HepG2 (cell line): ENCODE data around the gene TENM3. TPM values are rescaled to one million over a fixed set of nuclear protein-coding genes. Genes with fewer than 3 reads are reported as not detected.

Source experiments
- ATAC-seq: fragments of 200-7000 bp; cut with Tn5 transposase; 3 replicates; pipeline ENCODE4 v1.9.1; 2020; ENCODE audit warnings: mild to moderate bottlenecking, moderate library complexity
- BruUV-seq: library from RNA; stranded (reverse); fragments of 400-500 nt; replicated peaks from 2 replicates; lab custom pipeline; 2021; lab: Mats Ljungman, UMichigan
- CTCF ChIA-PET: fragments of 300-600 bp; formaldehyde crosslinking; extraction: SDS; loops from one replicate; lab custom pipeline; 2021; ENCODE audit warnings: low total read pairs, inconsistent platforms, low intra/inter-chr PET ratio; lab: Yijun Ruan, JAX
- POLR2A ChIA-PET: fragments of 350-600 bp; sonication (Branson Sonifier 250); formaldehyde crosslinking; loops from one replicate; lab custom pipeline; 2020; ENCODE audit warnings: antibody characterized with exemption, inconsistent platforms; lab: Yijun Ruan, JAX
- DNase-seq: peaks from one replicate; pipeline ENCODE4 v3.0.0-alpha.2; 2015; ENCODE audit warnings: low spot score
- FAIRE-seq: peaks from 3 replicates; lab custom pipeline; 2011; peaks lifted over from hg19 to GRCh38; lab: Jason Lieb, UNC
- H2AFZ ChIP-seq: one replicate; pipeline ENCODE4 v1.6.1; 2011; ENCODE audit warnings: low read length, inconsistent platforms
- H3K27ac ChIP-seq: fragments of 300-600 bp; 3 replicates; pipeline ENCODE4 v1.8.0; 2011; ENCODE audit warnings: mixed run types, mild to moderate bottlenecking, mixed read lengths, low read length, inconsistent platforms; ENCODE audit not compliant: insufficient read depth; ENCODE audit errors: extremely low read length
- H3K27me3 ChIP-seq, 2 experiments: fragments of 200-600 bp in 1 of 2; 2 replicates in 1 of 2; 3 replicates in 1 of 2; pipeline versions ENCODE4 v1.6.0 to v1.8.0; 2011; ENCODE audit warnings: low read length in 2 of 2, mild to moderate bottlenecking in 2 of 2, moderate library complexity in 2 of 2, inconsistent platforms in 1 of 2; ENCODE audit not compliant: insufficient read depth in 2 of 2, control insufficient read depth in 1 of 2
- H3K36me3 ChIP-seq, 2 experiments: fragments of 200-600 bp in 1 of 2; replicated peaks in 1 of 2; 2 replicates in 1 of 2; 3 replicates in 1 of 2; pipeline versions ENCODE4 v1.5.1 to v1.8.0; 2011; ENCODE audit warnings: low read length in 2 of 2, inconsistent platforms in 1 of 2; ENCODE audit not compliant: insufficient read depth in 2 of 2, control insufficient read depth in 1 of 2
- H3K4me1 ChIP-seq: 2 replicates; pipeline ENCODE4 v1.5.1; 2012; ENCODE audit warnings: low read length, inconsistent platforms; ENCODE audit not compliant: insufficient read depth
- H3K4me2 ChIP-seq: 2 replicates; pipeline ENCODE4 v1.6.0; 2011; ENCODE audit warnings: low read depth, low read length, inconsistent platforms
- H3K4me3 ChIP-seq, 3 experiments: fragments of 200-600 bp in 1 of 3; sonication (generic), shearing (Covaris generic) in 1 of 3; replicated peaks in 1 of 3; 2 replicates each; pipeline ENCODE4 v1.5.1; 2011 to 2016; ENCODE audit warnings: low read length in 3 of 3, inconsistent platforms in 2 of 3, low read depth in 2 of 3, mild to moderate bottlenecking in 2 of 3, control low read depth in 1 of 3, mixed read lengths in 1 of 3; ENCODE audit not compliant: insufficient read depth in 1 of 3
- H3K79me2 ChIP-seq: one replicate; pipeline ENCODE4 v1.6.1; 2011; ENCODE audit warnings: low read length, inconsistent platforms; ENCODE audit not compliant: insufficient read depth
- H3K9ac ChIP-seq: 2 replicates; pipeline ENCODE4 v1.6.0; 2011; ENCODE audit warnings: mild to moderate bottlenecking, low read depth, low read length, inconsistent platforms; ENCODE audit not compliant: insufficient read depth
- H3K9me3 ChIP-seq: 2 replicates; pipeline ENCODE4 v1.5.1; 2012; ENCODE audit warnings: mild to moderate bottlenecking, low read length
- H4K20me1 ChIP-seq: 2 replicates; pipeline ENCODE4 v1.6.0; 2011; ENCODE audit warnings: inconsistent platforms, mild to moderate bottlenecking, low read length, moderate library complexity; ENCODE audit not compliant: insufficient read depth
- CENPX ChIP-seq: sonication (generic); formaldehyde crosslinking; IDR thresholded peaks from 2 replicates; pipeline ENCODE4 v1.9.0; 2021; ENCODE audit warnings: mild to moderate bottlenecking, missing genetic modification reagents, moderate library complexity
- DNMT3B ChIP-seq: conservative IDR thresholded peaks from 2 replicates; pipeline ENCODE4 v1.6.1; 2016; ENCODE audit warnings: missing biosample characterization, control low read depth
- FOXC1 ChIP-seq: sonication (generic); formaldehyde crosslinking; IDR thresholded peaks from 2 replicates; pipeline ENCODE4 v1.8.0; 2022; ENCODE audit warnings: mild to moderate bottlenecking, missing genetic modification reagents, borderline replicate concordance
- HNRNPUL1 ChIP-seq: fragments of 200-400 bp; formaldehyde crosslinking; IDR thresholded peaks from 2 replicates; pipeline ENCODE4 v1.6.1; 2017; ENCODE audit warnings: low read depth, mild to moderate bottlenecking, low read length, moderate library complexity
- MEIS1 ChIP-seq: sonication (generic); formaldehyde crosslinking; IDR thresholded peaks from 2 replicates; pipeline ENCODE4 v1.9.0; 2021; ENCODE audit warnings: mild to moderate bottlenecking, missing genetic modification reagents, moderate library complexity, borderline replicate concordance
- MIER2 ChIP-seq: IDR thresholded peaks from 2 replicates; pipeline ENCODE4 v1.6.1; 2016; ENCODE audit warnings: missing biosample characterization, missing genetic modification reagents
- SMAD1 ChIP-seq: sonication (generic); formaldehyde crosslinking; IDR thresholded peaks from 2 replicates; pipeline ENCODE4 v1.4.0; 2020; ENCODE audit warnings: missing genetic modification reagents, low read depth, mild to moderate bottlenecking, borderline replicate concordance
- TCF7L2 ChIP-seq: IDR thresholded peaks from 2 replicates; pipeline ENCODE4 v1.6.1; 2011; ENCODE audit warnings: mild to moderate bottlenecking, low read depth, low read length, moderate library complexity
- ZC3H13 ChIP-seq: sonication (generic); formaldehyde crosslinking; IDR thresholded peaks from 2 replicates; pipeline ENCODE4 v1.8.1; 2023; ENCODE audit warnings: mild to moderate bottlenecking, missing genetic modification reagents, moderate library complexity
- ZNF446 ChIP-seq: sonication (generic); formaldehyde crosslinking; IDR thresholded peaks from 2 replicates; pipeline ENCODE4 v1.5.0; 2020; ENCODE audit warnings: mild to moderate bottlenecking, missing genetic modification reagents
- ZNF468 ChIP-seq: sonication (generic); formaldehyde crosslinking; IDR thresholded peaks from 2 replicates; pipeline ENCODE4 v1.8.0; 2022; ENCODE audit warnings: mild to moderate bottlenecking, moderate library complexity, missing genetic modification reagents
- ZNF777 ChIP-seq: sonication (generic); formaldehyde crosslinking; IDR thresholded peaks from 2 replicates; pipeline ENCODE4 v1.4.0; 2020; ENCODE audit warnings: missing genetic modification reagents
- WGBS: methylation state at CpG from one replicate; pipeline ENCODE4 v1.1.6; 2017; ENCODE audit warnings: low lambda C conversion rate; 5-methylcytosine and 5-hydroxymethylcytosine counted together
- in situ Hi-C: cut with HindIII; loops from 2 replicates; pipeline ENCODE4 v1.10.0; 2017; ENCODE audit warnings: low pct_unique_long_range_greater_than_20kb; ENCODE audit not compliant: extremely low pct_ligation_motif_present
- intact Hi-C: fragments of 100-400 bp; cut with micrococcal nuclease; formaldehyde crosslinking; loops from one replicate; pipeline ENCODE4 v1.10.0; 2022; ENCODE audit not compliant: unreplicated experiment
- polyA plus RNA-seq, 8 experiments: library from polyadenylated mRNA; depleted of rRNA in 3 of 8; stranded (reverse) in 7 of 8; unstranded in 1 of 8; fragments of >200 nt; fragmentation: Illumina TruSeq in 4 of 8; extraction: Trizol in 4 of 8; gene quantifications; 2 replicates each; pipeline versions ENCODE4 v1.2.1 to v1.2.3, GENCODE V29; 2011 to 2016; ENCODE audit warnings: low read depth in 4 of 8, missing spikeins in 1 of 8, mixed read lengths in 1 of 8; ENCODE audit not compliant: insufficient read depth in 1 of 8
- total RNA-seq, 5 experiments: library from RNA; depleted of rRNA; stranded (reverse); fragments of >200 nt; fragmentation: Illumina TruSeq; extraction: Trizol; gene quantifications; 2 replicates each; pipeline ENCODE4 v1.2.3, GENCODE V29; 2016; ENCODE audit warnings: low read depth in 1 of 5
- TF ChIP-seq, protein P1 (sequence below): sonication (generic); formaldehyde crosslinking; IDR thresholded peaks from 2 replicates; pipeline ENCODE4 v1.5.0; 2020; ENCODE audit warnings: mild to moderate bottlenecking, missing genetic modification reagents, borderline replicate concordance
- TF ChIP-seq, protein P2 (sequence below): sonication (generic); formaldehyde crosslinking; IDR thresholded peaks from 2 replicates; pipeline ENCODE4 v1.4.0; 2020; ENCODE audit warnings: mild to moderate bottlenecking, missing genetic modification reagents, borderline replicate concordance

Gene TENM3
- total and polyA plus RNA-seq, 2 of the 13 experiments (the other 11 are each of a cell fraction or from before 2014, with no cell fraction given) = 0.04 TPM; not detected in 1

DNA sequence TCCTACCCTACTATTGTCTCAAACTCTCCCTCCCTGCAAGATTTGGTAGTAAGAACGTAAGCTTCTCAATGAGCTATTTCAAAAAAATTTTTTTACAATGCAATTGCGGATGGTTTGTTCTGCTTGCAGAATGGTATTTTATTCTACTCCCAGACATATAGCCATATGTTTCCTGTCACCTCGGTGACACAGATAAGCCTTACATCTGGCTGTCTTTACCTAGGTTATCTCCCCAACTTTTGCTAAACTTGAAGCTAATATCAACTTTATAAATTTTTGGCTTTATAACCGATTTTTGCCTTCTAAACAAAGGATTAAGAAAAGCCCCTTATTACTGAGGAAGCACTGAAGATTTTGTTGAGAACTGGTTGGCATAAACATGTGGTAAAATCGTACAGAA lies 331.5 kb downstream of the TENM3 start (continued):
- TF ChIP-seq, protein P1, sequence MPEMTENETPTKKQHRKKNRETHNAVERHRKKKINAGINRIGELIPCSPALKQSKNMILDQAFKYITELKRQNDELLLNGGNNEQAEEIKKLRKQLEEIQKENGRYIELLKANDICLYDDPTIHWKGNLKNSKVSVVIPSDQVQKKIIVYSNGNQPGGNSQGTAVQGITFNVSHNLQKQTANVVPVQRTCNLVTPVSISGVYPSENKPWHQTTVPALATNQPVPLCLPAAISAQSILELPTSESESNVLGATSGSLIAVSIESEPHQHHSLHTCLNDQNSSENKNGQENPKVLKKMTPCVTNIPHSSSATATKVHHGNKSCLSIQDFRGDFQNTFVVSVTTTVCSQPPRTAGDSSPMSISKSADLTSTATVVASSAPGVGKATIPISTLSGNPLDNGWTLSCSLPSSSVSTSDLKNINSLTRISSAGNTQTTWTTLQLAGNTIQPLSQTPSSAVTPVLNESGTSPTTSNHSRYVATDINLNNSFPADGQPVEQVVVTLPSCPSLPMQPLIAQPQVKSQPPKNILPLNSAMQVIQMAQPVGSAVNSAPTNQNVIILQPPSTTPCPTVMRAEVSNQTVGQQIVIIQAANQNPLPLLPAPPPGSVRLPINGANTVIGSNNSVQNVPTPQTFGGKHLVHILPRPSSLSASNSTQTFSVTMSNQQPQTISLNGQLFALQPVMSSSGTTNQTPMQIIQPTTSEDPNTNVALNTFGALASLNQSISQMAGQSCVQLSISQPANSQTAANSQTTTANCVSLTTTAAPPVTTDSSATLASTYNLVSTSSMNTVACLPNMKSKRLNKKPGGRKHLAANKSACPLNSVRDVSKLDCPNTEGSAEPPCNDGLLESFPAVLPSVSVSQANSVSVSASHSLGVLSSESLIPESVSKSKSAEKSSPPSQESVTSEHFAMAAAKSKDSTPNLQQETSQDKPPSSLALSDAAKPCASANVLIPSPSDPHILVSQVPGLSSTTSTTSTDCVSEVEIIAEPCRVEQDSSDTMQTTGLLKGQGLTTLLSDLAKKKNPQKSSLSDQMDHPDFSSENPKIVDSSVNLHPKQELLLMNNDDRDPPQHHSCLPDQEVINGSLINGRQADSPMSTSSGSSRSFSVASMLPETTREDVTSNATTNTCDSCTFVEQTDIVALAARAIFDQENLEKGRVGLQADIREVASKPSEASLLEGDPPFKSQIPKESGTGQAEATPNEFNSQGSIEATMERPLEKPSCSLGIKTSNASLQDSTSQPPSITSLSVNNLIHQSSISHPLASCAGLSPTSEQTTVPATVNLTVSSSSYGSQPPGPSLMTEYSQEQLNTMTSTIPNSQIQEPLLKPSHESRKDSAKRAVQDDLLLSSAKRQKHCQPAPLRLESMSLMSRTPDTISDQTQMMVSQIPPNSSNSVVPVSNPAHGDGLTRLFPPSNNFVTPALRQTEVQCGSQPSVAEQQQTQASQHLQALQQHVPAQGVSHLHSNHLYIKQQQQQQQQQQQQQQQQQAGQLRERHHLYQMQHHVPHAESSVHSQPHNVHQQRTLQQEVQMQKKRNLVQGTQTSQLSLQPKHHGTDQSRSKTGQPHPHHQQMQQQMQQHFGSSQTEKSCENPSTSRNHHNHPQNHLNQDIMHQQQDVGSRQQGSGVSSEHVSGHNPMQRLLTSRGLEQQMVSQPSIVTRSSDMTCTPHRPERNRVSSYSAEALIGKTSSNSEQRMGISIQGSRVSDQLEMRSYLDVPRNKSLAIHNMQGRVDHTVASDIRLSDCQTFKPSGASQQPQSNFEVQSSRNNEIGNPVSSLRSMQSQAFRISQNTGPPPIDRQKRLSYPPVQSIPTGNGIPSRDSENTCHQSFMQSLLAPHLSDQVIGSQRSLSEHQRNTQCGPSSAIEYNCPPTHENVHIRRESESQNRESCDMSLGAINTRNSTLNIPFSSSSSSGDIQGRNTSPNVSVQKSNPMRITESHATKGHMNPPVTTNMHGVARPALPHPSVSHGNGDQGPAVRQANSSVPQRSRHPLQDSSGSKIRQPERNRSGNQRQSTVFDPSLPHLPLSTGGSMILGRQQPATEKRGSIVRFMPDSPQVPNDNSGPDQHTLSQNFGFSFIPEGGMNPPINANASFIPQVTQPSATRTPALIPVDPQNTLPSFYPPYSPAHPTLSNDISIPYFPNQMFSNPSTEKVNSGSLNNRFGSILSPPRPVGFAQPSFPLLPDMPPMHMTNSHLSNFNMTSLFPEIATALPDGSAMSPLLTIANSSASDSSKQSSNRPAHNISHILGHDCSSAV = no peak
- TF ChIP-seq ZNF446 (CRISPR knock-in tag) (no peak), TCF7L2 (no peak), MEIS1 (CRISPR knock-in tag) (no peak)

DNA sequence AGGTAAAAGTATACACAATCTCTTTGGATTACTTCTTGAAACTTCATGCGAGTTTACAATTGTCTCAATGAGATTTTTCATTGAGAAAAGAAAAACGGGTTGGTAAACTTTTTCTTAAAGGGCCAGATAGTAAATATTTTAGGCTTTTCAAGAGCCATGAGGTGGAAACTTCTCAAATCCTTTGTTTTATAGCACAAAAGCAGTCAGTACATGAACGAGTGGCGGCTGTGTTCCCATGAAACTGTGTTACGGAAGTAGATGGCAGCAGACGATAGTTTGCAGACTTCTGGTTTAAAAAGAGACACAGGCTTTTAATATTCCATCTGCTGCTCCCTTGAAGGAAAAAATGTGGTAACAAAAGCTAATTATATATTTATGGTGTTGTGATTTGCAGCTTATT lies 332.0 kb downstream of the TENM3 start:
- no peak for FAIRE-seq
- no peak overlapping the region for H3K4me2 ChIP-seq
- no TSS peak for BruUV-seq
- no peak overlapping the region for H2AFZ ChIP-seq
- ChIA-PET CTCF (no interaction called here), POLR2A (no interaction called here)
- H3K9ac ChIP-seq = no peak overlapping the region
- no peaks in the 10 kb centered on the region for H3K79me2 ChIP-seq
- no peaks in the 10 kb centered on the region for H3K9me3 ChIP-seq
- no peaks in the 10 kb centered on the region for H3K36me3 ChIP-seq
- H4K20me1 ChIP-seq = no peaks in the 10 kb centered on the region
- no peak overlapping the region for H3K27ac ChIP-seq
- 31% methylated on average over 6 of the region's 6 CpGs for WGBS
- intact Hi-C loops (no loop called here), in situ Hi-C loops (no loop called here)
- DNase-seq = no peak
- no peak for ATAC-seq
- H3K4me3 ChIP-seq = no peak overlapping the region
- no peaks in the 10 kb centered on the region for H3K4me1 ChIP-seq
- H3K27me3 ChIP-seq = no peaks in the 10 kb centered on the region; a peak in 1 of 5 replicates
- TF ChIP-seq SMAD1 = no peak
- TF ChIP-seq, protein P2, sequence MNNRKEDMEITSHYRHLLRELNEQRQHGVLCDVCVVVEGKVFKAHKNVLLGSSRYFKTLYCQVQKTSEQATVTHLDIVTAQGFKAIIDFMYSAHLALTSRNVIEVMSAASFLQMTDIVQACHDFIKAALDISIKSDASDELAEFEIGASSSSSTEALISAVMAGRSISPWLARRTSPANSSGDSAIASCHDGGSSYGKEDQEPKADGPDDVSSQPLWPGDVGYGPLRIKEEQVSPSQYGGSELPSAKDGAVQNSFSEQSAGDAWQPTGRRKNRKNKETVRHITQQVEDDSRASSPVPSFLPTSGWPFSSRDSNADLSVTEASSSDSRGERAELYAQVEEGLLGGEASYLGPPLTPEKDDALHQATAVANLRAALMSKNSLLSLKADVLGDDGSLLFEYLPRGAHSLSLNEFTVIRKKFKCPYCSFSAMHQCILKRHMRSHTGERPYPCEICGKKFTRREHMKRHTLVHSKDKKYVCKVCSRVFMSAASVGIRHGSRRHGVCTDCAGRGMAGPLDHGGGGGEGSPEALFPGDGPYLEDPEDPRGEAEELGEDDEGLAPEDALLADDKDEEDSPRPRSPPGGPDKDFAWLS (CRISPR knock-in tag) = no peak
- no peak for TF ChIP-seq ZNF777
- no peak for TF ChIP-seq ZNF468 (CRISPR knock-in tag)
- no peak for TF ChIP-seq CENPX (CRISPR knock-in tag)
- TF ChIP-seq MIER2 (CRISPR knock-in tag) = no peak
- no peak for TF ChIP-seq FOXC1 (CRISPR knock-in tag)
- no peak for TF ChIP-seq ZC3H13
- TF ChIP-seq HNRNPUL1 = no peak
- TF ChIP-seq DNMT3B = no peak
